WTC11 (cell line): Measurements from ENCODE around the gene STK32C. TPM values are rescaled to one million over a fixed set of nuclear protein-coding genes. Genes with fewer than 3 reads are reported as not detected.
A peak's percentile ranks its signal among the peaks of the same experiment; 100 is the strongest.

ENCODE experiments used
- ATAC-seq: fragments of 200-7000 bp; cut with Tn5 transposase; 2 replicates; pipeline ENCODE4 v1.10.0; 2021; ENCODE audit warnings: mild to moderate bottlenecking, moderate library complexity
- Bru-seq: library from RNA; stranded (reverse); fragments of 400-500 nt; gene quantifications from one replicate; lab custom pipeline; 2021; lab: Mats Ljungman, UMichigan
- CTCF ChIA-PET: fragments of 300-600 bp; sonication (Branson Sonifier 250); formaldehyde crosslinking; loops from one replicate; lab custom pipeline; 2021; ENCODE audit warnings: antibody characterized with exemption; lab: Charles Lee
- POLR2A ChIA-PET: fragments of 350-600 bp; sonication (Branson Sonifier 250); formaldehyde crosslinking; loops from one replicate; lab custom pipeline; 2021; ENCODE audit warnings: antibody characterized with exemption; lab: Charles Lee
- DNase-seq: peaks from one replicate; pipeline ENCODE4 v3.0.0; 2021; ENCODE audit warnings: low spot score
- H3K27ac Mint-ChIP-seq: 2 replicates; pipeline ENCODE4 v1.8.0; 2021; ENCODE audit warnings: mixed read lengths
- H3K27me3 Mint-ChIP-seq: 2 replicates; pipeline ENCODE4 v1.8.0; 2021; ENCODE audit warnings: low read depth, mild to moderate bottlenecking, moderate library complexity, mixed read lengths
- H3K36me3 Mint-ChIP-seq: 2 replicates; pipeline ENCODE4 v1.8.0; 2021; ENCODE audit warnings: mixed read lengths
- H3K4me1 Mint-ChIP-seq: 2 replicates; pipeline ENCODE4 v1.8.0; 2022; ENCODE audit warnings: mixed read lengths
- H3K4me3 Mint-ChIP-seq: 2 replicates; pipeline ENCODE4 v1.8.0; 2021; ENCODE audit warnings: mild to moderate bottlenecking, moderate library complexity, mixed read lengths
- H3K9me3 Mint-ChIP-seq: 2 replicates; pipeline ENCODE4 v1.8.0; 2021; ENCODE audit warnings: mixed read lengths
- E2F1 ChIP-seq: sonication (generic); formaldehyde crosslinking; IDR thresholded peaks from 2 replicates; pipeline ENCODE4 v1.8.0; 2022; ENCODE audit warnings: mild to moderate bottlenecking, missing genetic modification reagents
- E2F4 ChIP-seq: sonication (generic); formaldehyde crosslinking; IDR thresholded peaks from 2 replicates; pipeline ENCODE4 v1.8.1; 2022; ENCODE audit warnings: low read depth, mild to moderate bottlenecking, moderate library complexity, missing genetic modification reagents, borderline replicate concordance
- FOXP1 ChIP-seq: sonication (generic); formaldehyde crosslinking; IDR thresholded peaks from 2 replicates; pipeline ENCODE4 v1.8.0; 2022; ENCODE audit warnings: missing genetic modification reagents, mild to moderate bottlenecking, moderate library complexity, borderline replicate concordance
- JAZF1 ChIP-seq: fragments of 250-450 bp; sonication (Bioruptor Pico); IDR thresholded peaks from 2 replicates; pipeline ENCODE4 v1.9.0; 2021; ENCODE audit warnings: moderate library complexity, mild to moderate bottlenecking, inconsistent platforms
- KAT7 ChIP-seq: sonication (generic); formaldehyde crosslinking; IDR thresholded peaks from 2 replicates; pipeline ENCODE4 v1.8.1; 2023; ENCODE audit warnings: missing genetic modification reagents, mild to moderate bottlenecking, borderline replicate concordance
- OVOL2 ChIP-seq: fragments of 250-450 bp; sonication (Bioruptor Pico); IDR thresholded peaks from 2 replicates; pipeline ENCODE4 v1.9.0; 2021; ENCODE audit warnings: mild to moderate bottlenecking, borderline replicate concordance
- SP1 ChIP-seq: sonication (generic); formaldehyde crosslinking; conservative IDR thresholded peaks from 2 replicates; pipeline ENCODE4 v1.8.1; 2022; ENCODE audit warnings: missing genetic modification reagents
- ZBTB21 ChIP-seq: sonication (generic); formaldehyde crosslinking; IDR thresholded peaks from 2 replicates; pipeline ENCODE4 v1.8.1; 2023; ENCODE audit warnings: mild to moderate bottlenecking, missing genetic modification reagents, borderline replicate concordance
- ZNF416 ChIP-seq: fragments of 250-450 bp; sonication (Bioruptor Pico); IDR thresholded peaks from 2 replicates; pipeline ENCODE4 v1.9.0; 2021; ENCODE audit warnings: mild to moderate bottlenecking, inconsistent platforms
- long read RNA-seq, 3 experiments: library from RNA in 1 of 3; library from capped mRNA in 1 of 3; library from polyadenylated mRNA in 1 of 3; unstranded in 2 of 3; stranded (forward) in 1 of 3; transcript quantifications; one replicate each; pipeline ENCODE4 v2.0.0, GENCODE V29; 2021
- total RNA-seq: library from RNA; stranded (reverse); gene quantifications from 3 replicates; pipeline ENCODE4 v1.2.3, GENCODE V29; 2021
- TF ChIP-seq, protein P1 (sequence below): fragments of 250-450 bp; sonication (Bioruptor Pico); IDR thresholded peaks from 2 replicates; pipeline ENCODE4 v1.9.0; 2021; ENCODE audit warnings: mild to moderate bottlenecking, borderline replicate concordance
- TF ChIP-seq, protein P2 (sequence below): sonication (generic); formaldehyde crosslinking; IDR thresholded peaks from 2 replicates; pipeline ENCODE4 v1.8.1; 2022; ENCODE audit warnings: mild to moderate bottlenecking, moderate library complexity, missing genetic modification reagents
- TF ChIP-seq, protein P3 (sequence below): fragments of 250-450 bp; sonication (Bioruptor Pico); IDR thresholded peaks from 2 replicates; pipeline ENCODE4 v1.9.0; 2021; ENCODE audit warnings: mild to moderate bottlenecking
- TF ChIP-seq, protein P4 (sequence below): sonication (generic); formaldehyde crosslinking; IDR thresholded peaks from 2 replicates; pipeline ENCODE4 v1.8.1; 2023; ENCODE audit warnings: mild to moderate bottlenecking, missing genetic modification reagents, moderate library complexity

Gene STK32C
- total RNA-seq (20.7 to 23.2 TPM (median 22.2 TPM) in 3 replicates), Bru-seq, nascent RNA (percentile 42 among the genes with signal in this experiment)
- long read RNA-seq, experiment 1, transcript STK32C-201 (12 exons, 2,086 nt) = major isoform, 14 of 42 reads
- long read RNA-seq, experiment 1, transcript STK32C-205 (2 exons, 607 nt) = minor isoform, 5 of 42 reads
- long read RNA-seq, experiment 1, partial matches to known transcripts = 0 of 42 reads
- long read RNA-seq, experiment 1, other reads (novel, unspliced or antisense) = 19 of 42 reads
- long read RNA-seq, experiment 2, transcript STK32C-205 (2 exons, 607 nt) = major isoform, 7 of 33 reads
- long read RNA-seq, experiment 2, partial matches to known transcripts = 4 of 33 reads
- long read RNA-seq, experiment 2, other reads (novel, unspliced or antisense) = 17 of 33 reads
- long read RNA-seq, experiment 3, transcript STK32C-202 (2 exons, 733 nt) = major isoform, 8 of 22 reads
- long read RNA-seq, experiment 3, partial matches to known transcripts = 0 of 22 reads
- long read RNA-seq, experiment 3, other reads (novel, unspliced or antisense) = 12 of 22 reads

DNA sequence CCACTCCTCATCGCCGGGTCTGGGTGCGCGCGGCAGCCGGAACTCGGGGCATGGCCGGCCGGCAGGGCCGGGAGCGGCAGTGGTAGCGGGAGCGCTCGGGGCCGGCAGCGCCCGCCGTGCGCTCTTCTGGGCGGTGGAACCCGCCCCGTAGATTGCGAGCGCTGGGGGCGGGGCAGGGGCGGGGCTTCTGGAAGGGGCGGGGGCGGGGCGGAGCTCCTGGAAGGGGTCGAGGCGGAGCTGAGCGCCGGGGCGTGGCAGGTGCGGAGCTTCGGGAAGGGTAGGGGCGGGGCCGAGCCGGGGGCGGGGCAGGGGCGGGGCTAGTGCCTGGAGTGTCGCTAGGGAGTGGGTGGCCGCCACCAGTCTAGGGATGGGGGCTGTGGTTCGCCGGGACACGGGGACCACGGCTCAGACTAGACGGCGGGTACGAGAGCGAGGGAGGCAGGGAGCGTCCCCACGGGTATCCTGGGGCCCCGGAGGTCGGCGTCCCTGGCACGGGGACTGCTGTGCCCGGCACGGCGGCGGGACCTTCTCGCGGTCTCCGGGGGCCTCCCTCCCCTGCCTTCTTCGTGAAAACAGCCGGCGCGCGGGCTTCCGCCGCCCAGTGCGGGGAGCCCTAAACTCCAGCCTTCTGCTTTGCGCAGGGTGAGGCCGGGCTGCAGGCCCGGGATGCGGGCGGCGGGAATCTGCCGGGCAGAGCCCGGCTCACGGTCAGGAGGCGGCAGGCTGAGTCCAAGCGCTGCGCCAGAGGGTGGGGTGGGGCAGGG is at the start of gene STK32C:
Gene STK32C (minus strand): TSS at position 128 of the 764 bp plus-strand sequence. CDS start 117 bp downstream, at position 11.
- ChIA-PET POLR2A (no interaction called here), CTCF (interaction anchor here (0.6 to 1.1 kb wide), 9 partner anchors 10 to 1011 kb away, joined by 3 to 11 read pairs (median 4); no protein-coding TSS in a partner anchor)
- TF ChIP-seq E2F1 (CRISPR knock-in tag) (no peak), FOXP1 (no peak), ZBTB21 (CRISPR knock-in tag) (no peak), KAT7 (CRISPR knock-in tag) (no peak), SP1 (CRISPR knock-in tag) (0 out of 2 replicates have a peak, but pooled peaks have one; percentile 11), E2F4 (CRISPR knock-in tag) (no peak), OVOL2 (CRISPR knock-in tag) (no peak), JAZF1 (CRISPR knock-in tag) (no peak), ZNF416 (0 out of 2 replicates have a peak, but pooled peaks have one; percentile 37)
- TF ChIP-seq, protein P1, sequence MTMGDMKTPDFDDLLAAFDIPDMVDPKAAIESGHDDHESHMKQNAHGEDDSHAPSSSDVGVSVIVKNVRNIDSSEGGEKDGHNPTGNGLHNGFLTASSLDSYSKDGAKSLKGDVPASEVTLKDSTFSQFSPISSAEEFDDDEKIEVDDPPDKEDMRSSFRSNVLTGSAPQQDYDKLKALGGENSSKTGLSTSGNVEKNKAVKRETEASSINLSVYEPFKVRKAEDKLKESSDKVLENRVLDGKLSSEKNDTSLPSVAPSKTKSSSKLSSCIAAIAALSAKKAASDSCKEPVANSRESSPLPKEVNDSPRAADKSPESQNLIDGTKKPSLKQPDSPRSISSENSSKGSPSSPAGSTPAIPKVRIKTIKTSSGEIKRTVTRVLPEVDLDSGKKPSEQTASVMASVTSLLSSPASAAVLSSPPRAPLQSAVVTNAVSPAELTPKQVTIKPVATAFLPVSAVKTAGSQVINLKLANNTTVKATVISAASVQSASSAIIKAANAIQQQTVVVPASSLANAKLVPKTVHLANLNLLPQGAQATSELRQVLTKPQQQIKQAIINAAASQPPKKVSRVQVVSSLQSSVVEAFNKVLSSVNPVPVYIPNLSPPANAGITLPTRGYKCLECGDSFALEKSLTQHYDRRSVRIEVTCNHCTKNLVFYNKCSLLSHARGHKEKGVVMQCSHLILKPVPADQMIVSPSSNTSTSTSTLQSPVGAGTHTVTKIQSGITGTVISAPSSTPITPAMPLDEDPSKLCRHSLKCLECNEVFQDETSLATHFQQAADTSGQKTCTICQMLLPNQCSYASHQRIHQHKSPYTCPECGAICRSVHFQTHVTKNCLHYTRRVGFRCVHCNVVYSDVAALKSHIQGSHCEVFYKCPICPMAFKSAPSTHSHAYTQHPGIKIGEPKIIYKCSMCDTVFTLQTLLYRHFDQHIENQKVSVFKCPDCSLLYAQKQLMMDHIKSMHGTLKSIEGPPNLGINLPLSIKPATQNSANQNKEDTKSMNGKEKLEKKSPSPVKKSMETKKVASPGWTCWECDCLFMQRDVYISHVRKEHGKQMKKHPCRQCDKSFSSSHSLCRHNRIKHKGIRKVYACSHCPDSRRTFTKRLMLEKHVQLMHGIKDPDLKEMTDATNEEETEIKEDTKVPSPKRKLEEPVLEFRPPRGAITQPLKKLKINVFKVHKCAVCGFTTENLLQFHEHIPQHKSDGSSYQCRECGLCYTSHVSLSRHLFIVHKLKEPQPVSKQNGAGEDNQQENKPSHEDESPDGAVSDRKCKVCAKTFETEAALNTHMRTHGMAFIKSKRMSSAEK (CRISPR knock-in tag) = no peak
- TF ChIP-seq, protein P2, sequence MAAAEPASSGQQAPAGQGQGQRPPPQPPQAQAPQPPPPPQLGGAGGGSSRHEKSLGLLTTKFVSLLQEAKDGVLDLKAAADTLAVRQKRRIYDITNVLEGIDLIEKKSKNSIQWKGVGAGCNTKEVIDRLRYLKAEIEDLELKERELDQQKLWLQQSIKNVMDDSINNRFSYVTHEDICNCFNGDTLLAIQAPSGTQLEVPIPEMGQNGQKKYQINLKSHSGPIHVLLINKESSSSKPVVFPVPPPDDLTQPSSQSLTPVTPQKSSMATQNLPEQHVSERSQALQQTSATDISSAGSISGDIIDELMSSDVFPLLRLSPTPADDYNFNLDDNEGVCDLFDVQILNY (CRISPR knock-in tag) = no peak
- TF ChIP-seq, protein P3, sequence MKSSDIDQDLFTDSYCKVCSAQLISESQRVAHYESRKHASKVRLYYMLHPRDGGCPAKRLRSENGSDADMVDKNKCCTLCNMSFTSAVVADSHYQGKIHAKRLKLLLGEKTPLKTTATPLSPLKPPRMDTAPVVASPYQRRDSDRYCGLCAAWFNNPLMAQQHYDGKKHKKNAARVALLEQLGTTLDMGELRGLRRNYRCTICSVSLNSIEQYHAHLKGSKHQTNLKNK (CRISPR knock-in tag) = no peak
- TF ChIP-seq, protein P4, sequence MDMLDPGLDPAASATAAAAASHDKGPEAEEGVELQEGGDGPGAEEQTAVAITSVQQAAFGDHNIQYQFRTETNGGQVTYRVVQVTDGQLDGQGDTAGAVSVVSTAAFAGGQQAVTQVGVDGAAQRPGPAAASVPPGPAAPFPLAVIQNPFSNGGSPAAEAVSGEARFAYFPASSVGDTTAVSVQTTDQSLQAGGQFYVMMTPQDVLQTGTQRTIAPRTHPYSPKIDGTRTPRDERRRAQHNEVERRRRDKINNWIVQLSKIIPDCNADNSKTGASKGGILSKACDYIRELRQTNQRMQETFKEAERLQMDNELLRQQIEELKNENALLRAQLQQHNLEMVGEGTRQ = no peak
- ATAC-seq = peak; percentile 71
- H3K36me3 Mint-ChIP-seq = peaks cover 17% of the 10 kb centered on the region
- peaks cover 13% of the 10 kb centered on the region for H3K4me1 Mint-ChIP-seq
- DNase-seq = peak; percentile 86
- peak within 1 kb of the TSS; percentile 89 for H3K4me3 Mint-ChIP-seq
- peaks cover 59% of the 10 kb centered on the region for H3K27me3 Mint-ChIP-seq
- H3K9me3 Mint-ChIP-seq = peaks cover 19% of the 10 kb centered on the region
- H3K27ac Mint-ChIP-seq = no peak within 1 kb of the TSS
